ENCODE measurements around the gene GFOD2.

DNA sequence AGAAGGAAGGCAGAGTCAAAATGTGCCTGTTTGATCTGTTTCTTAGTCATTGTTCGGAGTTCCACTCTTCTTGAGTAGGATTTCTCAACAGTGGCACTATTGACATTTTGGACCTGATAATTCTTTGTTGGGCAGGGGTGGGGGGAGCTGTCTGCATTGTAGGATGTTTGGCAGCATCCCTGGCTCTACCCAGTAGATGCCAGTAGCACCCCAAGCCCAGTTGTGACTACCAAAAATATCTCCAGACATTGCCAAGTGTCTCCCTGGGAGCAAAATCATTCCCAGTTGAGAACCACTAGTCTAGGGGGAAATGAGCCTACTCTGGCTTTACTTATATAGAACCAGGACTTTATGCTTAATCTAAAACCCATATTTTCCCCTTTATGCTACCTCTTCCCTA lies 1.1 kb upstream of the GFOD2 start:
- TF ChIP-seq, protein P1, sequence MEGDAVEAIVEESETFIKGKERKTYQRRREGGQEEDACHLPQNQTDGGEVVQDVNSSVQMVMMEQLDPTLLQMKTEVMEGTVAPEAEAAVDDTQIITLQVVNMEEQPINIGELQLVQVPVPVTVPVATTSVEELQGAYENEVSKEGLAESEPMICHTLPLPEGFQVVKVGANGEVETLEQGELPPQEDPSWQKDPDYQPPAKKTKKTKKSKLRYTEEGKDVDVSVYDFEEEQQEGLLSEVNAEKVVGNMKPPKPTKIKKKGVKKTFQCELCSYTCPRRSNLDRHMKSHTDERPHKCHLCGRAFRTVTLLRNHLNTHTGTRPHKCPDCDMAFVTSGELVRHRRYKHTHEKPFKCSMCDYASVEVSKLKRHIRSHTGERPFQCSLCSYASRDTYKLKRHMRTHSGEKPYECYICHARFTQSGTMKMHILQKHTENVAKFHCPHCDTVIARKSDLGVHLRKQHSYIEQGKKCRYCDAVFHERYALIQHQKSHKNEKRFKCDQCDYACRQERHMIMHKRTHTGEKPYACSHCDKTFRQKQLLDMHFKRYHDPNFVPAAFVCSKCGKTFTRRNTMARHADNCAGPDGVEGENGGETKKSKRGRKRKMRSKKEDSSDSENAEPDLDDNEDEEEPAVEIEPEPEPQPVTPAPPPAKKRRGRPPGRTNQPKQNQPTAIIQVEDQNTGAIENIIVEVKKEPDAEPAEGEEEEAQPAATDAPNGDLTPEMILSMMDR (IDR thresholded peaks at IDR 0.05): no peak
- no peak for TF ChIP-seq POLR2A (IDR thresholded peaks at IDR 0.05)

Data from heart left ventricle (tissue), 13 donors.